Medulla oblongata (tissue), 1 donor: ENCODE data around the gene FOXN1.
"Not testable (repeated sequence)": the region's sequence is repeated elsewhere in the genome, so short reads cannot be mapped to it uniquely, and the experiment has no call there.

ENCODE experiments used
- DNase-seq: peaks from one replicate; pipeline ENCODE4 v3.0.0-alpha.2; 2015; ENCODE audit errors: extremely low spot score

Gene FOXN1, protein sequence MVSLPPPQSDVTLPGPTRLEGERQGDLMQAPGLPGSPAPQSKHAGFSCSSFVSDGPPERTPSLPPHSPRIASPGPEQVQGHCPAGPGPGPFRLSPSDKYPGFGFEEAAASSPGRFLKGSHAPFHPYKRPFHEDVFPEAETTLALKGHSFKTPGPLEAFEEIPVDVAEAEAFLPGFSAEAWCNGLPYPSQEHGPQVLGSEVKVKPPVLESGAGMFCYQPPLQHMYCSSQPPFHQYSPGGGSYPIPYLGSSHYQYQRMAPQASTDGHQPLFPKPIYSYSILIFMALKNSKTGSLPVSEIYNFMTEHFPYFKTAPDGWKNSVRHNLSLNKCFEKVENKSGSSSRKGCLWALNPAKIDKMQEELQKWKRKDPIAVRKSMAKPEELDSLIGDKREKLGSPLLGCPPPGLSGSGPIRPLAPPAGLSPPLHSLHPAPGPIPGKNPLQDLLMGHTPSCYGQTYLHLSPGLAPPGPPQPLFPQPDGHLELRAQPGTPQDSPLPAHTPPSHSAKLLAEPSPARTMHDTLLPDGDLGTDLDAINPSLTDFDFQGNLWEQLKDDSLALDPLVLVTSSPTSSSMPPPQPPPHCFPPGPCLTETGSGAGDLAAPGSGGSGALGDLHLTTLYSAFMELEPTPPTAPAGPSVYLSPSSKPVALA

DNA sequence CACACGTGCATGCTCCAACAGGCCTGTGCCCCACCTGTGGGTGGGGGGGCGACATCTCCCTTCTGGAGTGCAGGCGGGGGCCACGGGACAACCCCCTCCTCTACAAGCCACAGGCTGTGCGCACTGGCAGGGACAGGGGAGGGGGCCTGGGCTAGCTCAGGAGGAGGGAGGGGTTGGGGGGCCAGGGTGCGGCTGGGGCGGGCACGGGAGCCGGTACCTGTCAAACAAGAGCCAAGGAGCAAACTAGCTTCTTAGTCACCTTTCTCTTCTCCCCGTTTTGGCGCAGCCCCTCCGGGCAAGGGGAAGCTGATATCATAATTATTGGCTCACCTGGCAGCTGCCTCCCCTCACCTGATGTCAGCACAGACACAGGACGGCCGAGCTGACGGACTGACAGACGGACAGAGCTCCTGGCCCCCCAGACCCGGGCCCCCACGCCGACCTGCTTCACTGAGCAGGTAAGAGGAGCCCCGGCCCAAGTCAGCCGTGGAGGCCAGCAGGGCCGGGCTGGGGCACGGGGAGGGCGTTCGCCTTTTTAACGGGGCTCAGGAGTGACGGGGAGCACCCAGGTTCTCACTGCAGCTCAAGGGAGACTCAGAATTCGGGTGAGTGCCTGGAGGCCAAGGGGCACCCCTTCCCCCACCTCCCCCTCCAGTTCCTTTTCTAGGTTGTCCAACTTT, at the start of gene FOXN1:
FOXN1 (plus strand) TSS at position 363 of the 680 bp plus-strand sequence. CDS start 17,622 bp downstream, outside the sequence.
- no peak for DNase-seq

DNA sequence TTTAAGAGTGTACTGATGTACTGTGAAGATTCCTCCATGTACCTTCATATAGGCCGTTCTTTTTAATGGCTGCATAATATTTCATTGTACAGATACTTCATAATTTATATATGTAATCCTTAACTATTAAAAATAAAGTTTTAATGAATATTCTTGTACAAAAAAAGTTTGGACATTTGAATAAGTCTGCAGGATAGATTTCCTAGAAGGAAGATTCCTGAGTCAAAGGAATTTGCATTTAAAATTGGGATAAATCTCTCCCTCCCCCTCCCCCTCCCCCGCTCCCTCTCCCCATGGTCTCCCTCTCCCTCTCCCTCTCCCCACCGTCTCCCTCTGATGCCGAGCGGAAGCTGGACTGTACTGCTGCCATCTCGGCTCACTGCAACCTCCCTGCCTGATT, 48.3 kb upstream of the FOXN1 start:
- no peak for DNase-seq

DNA sequence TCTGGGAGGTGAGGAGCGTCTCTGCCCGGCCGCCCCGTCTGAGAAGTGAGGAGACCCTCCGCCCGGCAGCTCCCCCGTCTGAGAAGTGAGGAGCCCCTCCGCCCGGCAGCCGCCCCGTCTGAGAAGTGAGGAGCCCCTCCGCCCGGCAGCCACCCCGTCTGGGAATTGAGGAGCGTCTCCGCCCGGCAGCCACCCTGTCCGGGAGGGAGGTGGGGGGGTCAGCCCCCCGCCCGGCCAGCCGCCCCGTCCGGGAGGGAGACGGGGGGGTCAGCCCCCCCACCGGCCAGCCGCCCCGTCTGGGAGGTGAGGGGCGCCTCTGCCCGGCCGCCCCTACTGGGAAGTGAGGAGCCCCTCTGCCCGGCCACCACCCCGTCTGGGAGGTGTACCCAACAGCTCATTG, 47.3 kb upstream of the FOXN1 start:
- DNase-seq: not testable (repeated sequence)

DNA sequence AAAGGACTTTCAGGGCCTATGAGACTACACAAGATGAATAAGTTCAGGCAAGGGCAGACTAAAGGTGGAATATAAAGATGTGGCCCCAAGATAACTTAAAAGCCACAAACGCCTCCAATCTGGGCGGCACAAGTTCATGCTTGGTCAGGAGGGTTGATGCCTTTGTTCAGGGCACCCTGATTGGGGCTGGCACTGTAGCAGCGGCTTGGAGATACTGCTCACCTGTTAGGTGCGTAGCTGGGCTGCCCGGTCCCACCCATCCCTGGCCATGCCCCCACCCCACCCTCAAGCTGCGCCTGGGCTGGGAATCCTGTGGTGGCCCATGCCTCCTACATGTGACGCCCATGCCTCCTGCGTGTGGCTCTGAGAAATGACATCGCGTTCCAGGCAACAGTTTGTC, 45.2 kb upstream of the FOXN1 start:
- DNase-seq: no peak

DNA sequence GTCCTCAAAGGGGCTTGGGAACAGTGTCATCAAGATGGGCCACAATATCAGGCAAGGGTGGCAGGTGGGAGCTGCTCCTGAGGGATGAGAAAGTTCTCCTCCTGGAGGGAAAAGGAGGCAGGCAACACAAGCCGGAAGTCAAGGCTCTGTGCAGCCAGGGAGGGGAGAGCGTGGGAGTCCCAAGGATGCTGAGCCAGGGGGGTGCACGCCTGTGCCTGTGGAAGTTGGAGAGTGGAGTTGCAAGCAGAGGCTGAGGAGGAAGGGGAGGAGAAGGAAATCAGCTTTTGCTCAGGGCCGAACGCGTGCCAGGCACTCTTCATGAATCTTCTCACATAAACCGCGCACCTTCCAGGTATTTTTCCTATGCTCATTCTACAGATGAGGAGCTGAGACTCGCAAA, 40.1 kb upstream of the FOXN1 start:
- DNase-seq: no peak

DNA sequence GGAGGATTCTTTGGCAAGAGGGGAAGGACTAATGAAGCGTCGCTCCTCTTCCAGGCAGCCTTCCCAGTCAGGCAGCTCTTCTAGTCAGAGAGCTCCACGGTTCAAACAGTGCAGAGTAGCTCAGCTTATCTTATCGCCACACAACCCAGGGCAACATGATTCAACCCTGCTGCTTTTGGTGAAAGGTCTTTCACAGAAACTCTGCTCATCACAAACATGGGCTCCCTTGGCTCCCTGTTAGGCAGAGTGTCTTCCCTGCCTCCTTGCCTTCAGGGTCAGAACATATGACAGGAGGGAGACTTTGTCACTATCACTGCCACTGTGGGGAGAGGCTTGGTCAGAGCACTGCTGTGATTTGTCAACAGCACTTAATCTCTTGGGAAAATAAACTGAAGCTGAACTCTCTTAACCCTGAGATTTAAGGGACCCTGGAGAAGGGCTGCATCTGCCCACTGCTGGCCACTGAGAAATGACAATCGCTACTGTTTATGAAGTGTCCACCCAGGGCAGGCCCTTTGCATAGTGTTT, 39.6 kb upstream of the FOXN1 start:
- no peak for DNase-seq

DNA sequence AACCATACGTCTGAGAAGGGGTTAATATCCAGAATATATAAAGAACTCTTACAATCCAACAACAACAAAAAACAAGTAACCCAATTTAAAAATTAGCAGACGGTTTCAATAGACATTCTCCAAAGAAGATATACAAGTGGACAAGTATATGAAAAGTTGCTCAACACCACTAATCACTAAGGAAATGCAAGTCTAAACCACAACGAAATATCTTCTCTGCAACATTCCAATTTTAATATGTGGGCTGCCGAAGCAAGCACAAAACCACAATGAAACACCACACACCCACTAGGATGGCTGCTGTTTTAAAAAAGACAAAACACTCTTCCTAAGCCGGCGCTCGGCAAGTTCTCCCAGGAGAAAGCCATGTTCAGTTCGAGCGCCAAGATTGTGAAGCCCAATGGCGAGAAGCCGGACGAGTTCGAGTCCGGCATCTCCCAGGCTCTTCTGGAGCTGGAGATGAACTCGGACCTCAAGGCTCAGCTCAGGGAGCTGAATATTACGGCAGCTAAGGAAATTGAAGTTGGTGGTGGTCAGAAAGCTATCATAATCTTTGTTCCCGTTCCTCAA, 38.6 kb upstream of the FOXN1 start:
- no peak for DNase-seq

DNA sequence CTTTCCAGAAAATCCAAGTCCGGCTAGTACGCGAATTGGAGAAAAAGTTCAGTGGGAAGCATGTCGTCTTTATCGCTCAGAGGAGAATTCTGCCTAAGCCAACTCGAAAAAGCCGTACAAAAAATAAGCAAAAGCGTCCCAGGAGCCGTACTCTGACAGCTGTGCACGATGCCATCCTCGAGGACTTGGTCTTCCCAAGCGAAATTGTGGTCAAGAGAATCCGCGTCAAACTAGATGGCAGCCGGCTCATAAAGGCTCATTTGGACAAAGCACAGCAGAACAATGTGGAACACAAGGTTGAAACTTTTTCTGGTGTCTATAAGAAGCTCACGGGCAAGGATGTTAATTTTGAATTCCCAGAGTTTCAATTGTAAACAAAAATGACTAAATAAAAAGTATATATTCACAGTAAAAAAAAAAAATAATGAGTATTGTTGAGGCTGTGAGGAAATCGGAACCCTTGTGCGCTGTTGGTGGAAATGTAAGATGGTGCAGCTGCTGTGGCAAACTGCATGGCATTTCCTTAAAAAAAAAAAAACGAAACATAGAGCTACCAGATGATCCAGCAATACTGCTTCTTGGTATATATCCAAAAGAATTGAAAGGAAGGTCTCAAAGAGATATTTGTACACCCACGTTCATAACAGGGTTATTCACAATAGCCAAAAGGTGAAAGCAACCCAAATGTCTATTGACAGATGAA, 38.0 kb upstream of the FOXN1 start:
- not testable (repeated sequence) for DNase-seq

DNA sequence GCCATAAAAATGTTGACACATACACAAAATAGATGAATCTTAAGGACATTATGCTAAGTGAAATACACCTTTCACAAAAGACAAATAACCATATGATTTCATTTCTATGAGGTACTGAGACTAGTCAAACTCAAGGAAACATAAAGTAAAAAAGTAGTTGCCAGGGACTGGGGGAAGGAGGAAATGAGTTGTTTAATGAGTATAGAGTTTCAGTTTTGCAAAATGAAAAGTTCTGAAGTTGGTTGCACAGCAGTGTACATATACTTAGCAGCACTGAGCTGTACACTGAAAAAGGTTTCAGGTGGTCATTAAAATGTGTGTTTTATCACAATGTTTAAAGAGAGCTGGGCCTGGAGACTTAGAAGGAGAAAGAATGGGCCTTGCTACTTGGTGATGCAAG, 37.4 kb upstream of the FOXN1 start:
- no peak for DNase-seq

DNA sequence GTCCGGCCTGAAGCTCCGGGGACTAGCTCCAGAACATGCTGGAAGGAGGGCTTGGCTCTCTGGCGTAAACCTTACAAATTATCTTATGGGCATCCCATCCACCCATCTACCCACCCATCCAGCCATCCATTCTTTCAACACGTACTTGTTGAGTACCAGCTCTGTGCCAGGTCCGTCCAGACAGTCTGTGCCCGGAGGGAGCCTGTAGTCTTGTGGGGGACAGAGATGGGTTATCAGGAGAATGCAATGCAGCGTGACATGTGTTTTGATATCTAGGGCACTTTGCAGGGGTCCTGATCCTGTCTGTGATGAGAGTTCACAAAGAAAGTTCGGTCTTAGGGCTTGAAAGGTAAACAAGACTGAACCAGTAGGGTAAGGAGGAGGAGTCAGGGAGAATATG, 36.8 kb upstream of the FOXN1 start:
- no peak for DNase-seq

DNA sequence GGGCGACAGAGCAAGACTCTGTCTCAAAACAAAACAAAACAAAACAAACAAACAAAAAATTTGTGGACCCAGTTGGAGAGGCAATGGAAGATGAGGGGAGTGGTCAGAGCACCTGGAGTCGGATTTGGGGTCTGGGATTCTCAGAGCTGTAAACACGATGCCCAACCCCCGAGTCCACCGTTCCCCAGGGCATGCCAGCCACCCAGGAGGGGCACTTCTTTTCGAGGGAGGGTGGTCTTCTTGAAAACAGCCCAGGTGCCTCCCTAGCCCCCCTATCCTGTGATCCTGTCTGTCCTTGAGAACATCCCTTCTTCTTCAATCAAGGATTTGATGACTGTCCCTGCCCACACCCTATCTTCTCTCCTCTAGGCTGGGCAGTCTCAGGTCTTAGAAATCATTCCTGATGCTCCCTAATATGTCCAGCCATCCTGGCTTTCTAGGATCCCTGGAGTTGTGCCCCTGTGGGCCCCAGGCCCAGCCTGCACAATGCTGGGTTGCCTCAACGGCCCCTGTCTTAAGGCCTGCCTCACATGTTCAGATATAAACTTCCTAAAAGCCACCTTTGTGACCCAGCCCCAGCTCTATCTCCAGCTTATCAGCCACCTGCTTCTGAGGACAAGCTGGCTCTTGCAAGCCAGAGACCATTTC, 35.8 kb upstream of the FOXN1 start:
- DNase-seq: no peak

DNA sequence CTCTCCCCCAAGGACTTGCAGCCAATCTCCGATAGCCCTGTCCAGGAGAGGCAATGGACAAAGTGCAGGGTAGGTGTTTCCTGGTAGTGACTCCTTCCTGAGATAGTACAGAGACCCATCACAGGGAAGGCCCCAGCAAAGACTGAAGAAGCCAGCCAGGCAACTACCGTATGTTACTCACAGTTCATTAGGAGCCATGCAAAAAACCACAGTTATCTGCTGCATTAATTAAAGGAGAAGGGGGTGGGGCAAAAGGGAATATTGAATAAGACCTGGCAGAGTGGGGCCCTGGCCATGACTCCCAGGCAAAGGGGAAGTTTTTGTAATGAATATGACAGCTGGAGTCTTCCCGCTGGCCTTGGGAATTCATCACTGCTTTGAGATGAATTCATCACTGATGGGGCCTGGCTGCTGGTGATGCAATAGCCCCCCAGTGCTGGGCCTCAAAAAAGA, 35.2 kb upstream of the FOXN1 start:
- no peak for DNase-seq

DNA sequence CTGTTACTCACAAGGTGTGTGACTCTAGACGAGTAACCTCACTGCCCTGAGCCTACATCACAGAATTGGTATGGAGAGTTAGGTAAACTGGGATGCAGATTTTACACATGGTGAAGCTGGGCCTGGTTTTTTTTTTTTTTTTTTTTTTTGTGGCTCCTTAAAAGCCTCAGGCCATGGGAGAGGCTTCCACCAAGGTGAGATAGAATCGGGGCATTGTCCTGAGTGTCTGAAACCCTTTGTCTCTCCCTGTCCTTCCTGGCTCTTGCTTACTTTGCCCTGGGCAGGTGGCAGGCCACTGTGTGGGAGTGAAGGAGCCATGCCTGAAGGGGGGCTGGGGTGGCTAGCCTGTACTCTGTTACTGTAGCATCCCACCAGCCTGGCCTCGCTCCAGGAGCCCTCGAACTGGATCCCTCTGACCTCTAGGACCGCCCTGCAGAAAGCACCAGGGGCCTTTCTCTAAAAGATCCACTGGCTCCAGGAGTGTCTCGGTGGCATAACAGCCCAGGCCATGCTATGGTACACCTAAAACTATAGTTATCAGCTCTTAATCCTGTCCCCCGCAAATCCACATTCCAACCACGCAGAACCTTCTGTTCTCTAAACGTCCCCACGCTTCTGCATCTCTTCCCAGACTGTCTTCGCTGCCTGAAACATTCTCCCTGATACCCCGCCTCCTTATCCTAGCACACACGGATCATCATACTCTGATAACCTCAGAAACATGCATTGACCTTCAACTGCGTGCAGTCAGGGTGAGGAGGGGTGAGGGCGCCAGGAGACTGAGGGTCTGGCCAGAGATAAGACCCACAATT, 34.4 kb upstream of the FOXN1 start:
- no peak for DNase-seq

DNA sequence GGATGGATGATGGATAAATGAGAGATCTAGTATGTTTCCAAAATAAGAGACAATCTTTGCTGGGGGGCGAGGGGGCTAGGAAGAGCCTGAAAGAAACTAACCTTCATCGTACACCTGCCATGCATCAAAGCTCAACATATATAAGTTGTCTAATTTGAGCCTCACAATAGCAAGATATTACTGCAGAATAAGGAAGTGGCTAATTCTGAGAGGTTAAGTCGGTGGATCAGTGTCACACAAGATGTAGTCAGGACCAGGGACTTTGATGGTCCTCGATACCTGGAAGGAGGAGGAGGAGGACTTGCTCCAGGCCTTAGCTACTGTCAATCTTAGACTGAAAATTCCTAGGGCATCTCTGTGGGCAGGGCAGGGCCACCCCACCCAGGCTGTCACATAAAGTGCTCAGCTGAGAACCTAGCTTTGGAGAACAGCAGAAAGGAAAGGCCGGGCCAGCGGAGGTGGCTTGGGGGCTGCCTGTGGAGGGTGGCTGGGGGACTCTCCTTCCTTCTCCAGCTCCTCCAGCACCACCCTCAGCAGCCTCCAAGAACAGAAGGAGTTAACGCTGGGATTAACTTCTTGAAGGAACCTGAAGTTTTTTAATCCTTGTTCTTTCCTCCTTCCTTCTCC, 33.2 kb upstream of the FOXN1 start:
- DNase-seq: no peak

DNA sequence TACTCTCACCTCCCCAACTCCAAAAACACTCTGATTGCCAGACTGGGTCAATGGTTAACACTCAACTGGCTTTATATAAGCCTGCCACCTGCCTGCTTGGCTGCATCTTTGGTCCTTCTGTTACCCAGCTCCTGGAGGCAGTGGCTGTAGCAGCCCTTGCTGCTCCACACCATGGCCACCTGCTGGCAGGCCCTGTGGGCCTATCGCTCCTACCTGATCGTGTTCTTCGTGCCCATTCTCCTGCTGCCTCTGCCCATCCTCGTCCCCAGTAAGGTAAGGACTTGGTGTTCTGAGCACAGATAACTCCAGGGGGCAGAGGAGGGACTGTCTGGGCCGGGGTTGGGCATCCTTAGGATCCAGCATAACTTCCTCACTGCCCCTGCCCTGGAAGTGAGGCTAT, 32.6 kb upstream of the FOXN1 start, which contains the start of gene SLC13A2:
SLC13A2 (plus strand) TSS at position 103 of the 400 bp plus-strand sequence; CDS start at position 172, 69 bp downstream.
- no peak for DNase-seq

DNA sequence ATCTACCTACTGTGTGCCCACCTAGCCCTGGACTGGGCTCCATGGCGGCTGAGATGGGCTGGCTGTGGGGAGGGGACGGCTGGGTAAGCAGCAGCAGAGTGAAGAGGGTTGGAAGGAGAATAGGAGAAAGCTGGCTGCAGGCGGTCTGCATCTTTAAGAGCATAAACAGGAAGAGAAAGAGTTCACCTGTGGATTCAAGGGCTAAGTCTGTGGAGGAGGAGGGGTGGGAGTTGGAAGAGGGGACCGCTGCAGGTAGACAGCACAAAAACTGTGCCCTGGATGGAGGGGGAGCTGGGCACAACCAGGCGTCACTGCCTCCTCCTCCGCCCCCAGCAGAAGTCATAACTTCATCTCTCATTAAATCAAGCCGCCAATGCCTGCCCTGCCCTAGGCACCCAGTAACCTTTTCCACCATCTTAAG, 32.0 kb upstream of the FOXN1 start:
- DNase-seq: no peak

DNA sequence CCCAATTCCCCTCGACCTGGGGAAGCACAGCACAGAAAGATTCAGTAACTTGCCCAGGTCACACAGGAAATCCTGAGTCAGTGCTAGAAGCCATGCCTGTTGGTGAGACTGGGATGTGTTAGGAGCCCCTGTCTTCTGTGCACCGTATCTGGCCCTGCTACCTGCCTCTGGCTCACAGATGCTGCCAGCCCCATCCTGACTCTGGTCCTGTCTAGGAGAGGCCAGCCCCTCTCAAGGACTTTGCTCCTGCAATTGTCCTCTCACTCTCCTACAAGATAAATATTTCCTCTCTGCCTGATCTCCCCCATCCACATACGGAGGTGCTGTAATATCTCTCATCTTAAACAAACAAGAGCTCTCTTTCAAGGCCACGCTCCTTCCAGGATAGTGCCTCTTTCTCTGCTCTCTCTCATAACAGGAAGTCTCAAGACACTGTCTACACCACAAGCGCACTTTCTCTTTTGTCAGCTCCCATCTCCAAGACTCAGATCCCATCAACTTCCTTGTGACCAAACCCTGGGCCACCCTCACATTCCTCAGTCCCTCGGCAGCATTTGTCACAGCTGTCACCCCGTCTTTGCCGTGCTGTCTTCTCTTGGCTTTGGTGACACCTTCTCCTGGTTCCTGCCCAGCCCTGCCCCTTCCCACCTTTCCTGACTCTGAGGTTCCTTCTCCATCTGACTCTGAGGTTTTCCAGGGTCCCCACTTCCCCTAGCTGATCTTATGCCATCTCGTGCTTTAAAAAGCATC, 30.8 kb upstream of the FOXN1 start:
- DNase-seq: no peak

DNA sequence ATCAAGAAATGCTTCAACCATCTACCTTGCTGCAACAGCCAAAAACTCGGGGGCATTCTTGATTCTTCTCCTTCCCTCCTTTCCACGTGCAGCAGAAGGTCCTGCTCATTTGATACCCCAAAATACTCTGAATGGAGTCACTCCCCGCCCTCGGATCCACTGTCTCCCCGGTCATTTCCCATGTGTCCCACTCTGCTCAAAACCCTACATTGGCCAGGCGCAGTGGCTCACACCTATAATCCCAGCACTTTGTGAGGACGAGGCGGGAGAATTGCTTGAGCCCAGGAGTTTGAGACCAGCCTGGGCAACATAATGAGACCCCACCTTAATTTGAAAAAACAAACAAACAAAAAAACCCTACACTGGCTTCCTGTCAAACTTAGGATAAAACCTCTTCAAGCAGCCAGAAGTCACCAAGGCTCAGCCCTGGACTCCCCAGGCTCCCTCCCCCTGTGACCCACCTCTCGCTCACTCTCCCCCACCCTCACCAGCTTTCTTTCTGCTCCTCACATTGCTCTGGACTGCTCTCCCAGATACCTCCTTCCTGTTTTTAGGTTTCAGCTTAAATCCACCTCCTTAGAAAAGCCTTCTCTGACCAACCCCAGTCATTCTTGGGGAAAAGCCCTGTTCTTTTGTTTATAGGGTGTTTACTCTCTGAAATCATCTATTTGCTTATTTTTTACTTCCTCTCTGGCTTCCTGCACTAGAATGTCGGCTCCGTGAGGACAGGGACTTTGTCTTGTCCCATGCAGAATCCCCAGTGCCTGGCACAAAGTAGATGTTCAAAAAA, 29.9 kb upstream of the FOXN1 start:
- DNase-seq: no peak
